Fibroblast of skin of left biceps (primary cell): ENCODE results near the gene SENP8.

Source experiments
- DNase-seq, 2 experiments: peaks; one replicate each; pipeline ENCODE4 v3.0.0-alpha.2; 2013; ENCODE audit warnings: low read depth in 2 of 2

SENP8 gene

DNA sequence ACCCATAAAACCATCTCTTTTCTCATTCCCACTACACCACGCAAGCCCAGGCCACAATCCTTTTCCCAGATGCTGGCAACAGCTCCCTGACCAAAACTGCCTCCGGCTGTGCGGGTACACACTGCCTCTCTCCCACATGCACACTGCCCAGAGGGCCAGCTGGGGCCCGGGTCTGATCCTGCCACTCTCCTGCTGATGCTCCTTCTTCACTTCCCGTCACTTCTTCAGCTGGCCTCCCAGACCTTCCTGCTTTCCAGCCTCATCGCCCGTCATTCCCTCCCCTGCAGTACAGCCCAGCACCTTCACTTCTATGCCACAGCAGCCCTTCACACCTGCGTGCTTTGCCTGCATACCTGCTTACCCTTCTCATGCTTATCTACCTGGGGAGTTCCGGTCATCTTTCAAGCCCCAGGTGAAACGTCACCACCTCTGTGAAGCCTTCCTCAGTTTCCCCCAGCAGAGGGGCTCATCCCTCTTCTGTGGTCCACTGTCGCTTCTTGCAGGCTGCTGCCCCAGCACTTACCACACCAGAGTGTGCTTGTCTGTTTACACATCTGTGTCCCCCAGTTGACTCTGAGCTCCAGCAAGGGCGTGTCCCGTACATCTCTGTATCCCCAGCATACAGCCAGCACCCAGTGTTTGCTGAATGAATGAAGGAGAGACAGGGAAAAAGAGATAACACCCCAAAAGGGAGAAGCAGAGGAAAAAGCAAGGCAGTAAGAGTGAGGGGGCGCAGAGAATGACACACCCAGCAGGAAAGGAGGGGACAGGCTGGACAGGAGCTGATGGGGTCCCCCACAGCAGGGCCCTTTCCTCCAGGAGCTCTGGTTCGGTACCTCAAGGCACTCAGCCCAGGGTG lies 57.2 kb downstream of the SENP8 start:
- DNase-seq: no peak

DNA sequence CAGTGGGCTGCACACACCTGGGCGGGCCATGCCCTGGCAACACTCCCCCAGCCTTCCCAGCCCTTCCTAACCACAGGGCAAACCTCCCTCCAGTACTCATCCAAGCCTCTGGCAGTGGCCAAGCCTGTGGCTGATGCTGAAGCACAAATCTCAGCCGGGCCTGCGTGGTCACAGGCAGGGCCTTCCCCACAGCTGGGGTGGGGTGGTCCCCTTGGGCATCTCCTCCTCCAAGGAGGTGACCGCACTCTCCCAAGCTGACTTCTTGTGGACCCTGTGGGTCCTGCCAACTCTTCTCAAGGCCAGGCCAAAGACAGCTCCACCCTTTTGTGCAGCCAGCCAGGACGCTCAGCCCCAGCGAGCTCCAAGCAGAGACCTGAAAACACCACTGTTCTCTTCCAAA lies 58.0 kb downstream of the SENP8 start:
- DNase-seq: no peak

DNA sequence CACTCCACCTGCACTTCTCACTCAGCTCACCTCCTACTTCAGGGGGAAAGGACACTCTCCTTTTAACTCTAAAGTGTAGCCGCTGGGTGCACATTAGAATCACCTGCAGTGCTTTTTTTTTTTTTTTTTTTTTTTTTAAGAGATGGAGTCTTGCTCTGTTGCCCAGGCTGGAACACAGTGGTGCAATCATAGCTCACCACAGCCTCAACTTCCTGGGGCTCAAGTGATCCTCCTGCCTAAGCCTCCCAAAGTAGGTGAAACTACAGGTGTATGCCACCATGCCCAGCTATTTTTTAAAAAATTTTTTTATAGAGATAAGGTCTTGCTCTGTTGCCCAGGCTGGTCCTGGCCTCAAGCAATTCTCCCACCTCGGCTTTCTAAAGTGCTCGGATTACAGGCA lies 58.5 kb downstream of the SENP8 start:
- no peak for DNase-seq

DNA sequence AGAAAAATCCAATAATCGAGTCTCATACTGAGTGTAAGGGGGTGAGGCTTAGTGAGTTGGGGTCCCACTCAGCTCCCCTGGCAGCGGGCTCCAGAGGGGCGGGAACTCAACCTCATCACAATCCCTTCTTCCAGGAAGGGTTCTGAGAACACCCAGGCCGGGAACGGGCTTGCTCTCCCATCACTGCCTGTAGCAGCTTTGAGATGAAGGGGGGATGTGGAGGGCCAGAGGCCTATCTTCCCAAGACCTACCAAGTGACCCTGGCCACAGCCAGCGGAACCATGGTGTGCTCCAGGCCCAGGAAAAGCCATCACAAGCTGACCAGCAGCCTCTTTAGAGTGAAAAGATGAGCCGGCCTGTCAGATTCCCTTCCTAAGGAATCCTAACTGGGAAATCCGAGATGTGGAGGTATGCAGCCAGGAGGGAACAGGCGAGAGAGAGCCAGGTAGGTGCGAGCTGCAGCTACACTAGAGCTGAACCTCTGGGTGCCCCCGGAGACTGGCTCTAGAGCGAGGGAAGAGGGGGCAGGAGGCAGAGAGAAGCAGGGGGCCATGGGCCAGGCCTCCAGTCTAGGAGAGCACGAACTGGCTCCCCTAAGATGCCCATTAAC lies 60.9 kb downstream of the SENP8 start:
- no peak for DNase-seq

DNA sequence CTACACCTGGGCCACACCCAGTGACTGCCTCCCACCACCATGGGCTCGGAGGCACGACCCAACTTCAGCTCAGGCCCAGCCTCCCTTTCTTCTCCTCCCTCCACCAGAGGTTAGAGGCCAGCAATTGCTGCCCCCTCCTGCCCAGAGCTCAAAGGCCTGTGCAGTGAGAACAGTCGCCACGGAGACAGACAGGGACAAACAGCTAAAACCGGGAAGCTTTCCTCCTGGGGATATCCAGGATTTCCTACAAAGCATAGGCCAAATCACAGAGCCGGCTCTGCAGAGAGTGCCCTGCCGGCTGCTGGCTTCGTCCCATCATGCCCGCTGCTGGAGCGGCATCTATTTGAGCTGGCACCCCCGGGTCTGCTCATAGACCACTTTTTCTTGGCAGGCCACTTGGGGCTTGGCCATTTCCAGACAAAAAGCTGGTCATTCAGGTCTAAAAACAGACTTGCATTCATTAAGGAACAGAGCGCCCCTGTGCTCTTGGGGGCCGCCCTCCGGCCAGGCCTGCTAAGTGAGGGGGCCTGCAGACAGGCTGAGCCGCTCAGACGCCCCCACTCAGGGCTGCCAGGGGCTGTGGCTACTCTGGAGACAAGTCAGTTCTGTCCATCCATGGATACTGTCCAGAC lies 61.9 kb downstream of the SENP8 start:
- DNase-seq: no peak

DNA sequence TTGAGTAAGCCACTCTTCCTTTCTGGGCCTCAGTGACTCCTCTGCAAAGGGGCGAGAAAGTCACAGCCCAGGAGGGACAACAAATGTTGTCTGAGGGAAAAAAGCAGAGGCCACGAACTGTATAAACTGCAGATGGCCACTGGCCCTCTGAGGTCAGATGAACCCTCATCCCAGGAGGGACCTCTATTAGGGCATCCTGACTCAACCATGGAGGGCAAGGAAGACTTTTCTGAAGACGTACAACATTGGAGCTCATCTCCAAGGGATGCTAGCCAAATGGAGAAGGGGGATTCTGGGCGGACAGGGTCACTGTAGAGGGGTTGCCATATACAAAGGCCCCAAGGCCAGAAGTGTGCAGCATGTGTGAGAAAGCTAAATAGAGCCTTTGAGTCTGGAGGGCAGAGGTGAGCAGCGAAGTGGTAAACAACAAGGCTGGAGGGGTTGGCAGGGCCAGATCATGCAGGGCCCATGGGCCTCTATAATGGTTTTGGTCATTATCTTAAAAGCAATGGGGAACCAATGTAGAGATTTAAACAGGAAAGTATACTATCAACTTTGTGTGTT lies 62.6 kb downstream of the SENP8 start:
- DNase-seq: no peak

DNA sequence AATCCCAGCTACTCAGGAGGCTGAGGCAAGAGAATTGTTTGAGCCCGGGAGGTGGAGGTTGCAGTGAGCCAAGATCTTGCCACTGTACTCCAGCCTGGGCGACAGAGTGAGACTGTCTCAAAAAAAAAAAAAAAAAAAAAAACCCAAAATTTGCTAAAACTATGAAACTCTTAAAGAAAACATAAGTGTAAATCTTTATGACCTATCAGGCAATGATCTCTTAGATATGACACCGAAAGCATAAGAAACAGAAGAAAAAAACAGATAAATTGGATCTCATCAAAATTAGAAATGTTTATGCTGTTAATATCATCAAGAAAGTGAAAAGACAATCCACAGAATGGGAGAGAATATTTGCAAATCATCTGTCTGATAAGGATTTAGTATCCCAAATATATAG lies 64.0 kb downstream of the SENP8 start:
- no peak for DNase-seq

DNA sequence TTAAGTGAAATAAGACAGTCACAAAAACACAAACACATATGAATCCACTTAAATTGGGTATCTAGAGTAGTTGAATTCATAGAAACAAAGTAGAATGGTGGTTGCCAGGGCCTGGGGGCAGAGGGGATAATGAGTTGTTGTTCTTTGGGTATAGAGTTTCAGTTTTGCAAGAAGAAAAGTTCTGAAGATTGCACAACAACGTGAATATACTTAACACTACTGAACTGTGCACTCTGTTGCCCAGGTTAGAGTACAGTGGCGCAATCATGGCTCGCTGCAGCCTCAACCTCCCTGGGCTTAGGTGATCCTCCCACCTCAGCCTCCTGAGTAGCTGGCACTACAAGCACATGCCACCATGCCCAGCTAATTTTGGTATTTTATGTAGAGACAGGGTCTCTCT lies 64.5 kb downstream of the SENP8 start:
- DNase-seq: no peak

DNA sequence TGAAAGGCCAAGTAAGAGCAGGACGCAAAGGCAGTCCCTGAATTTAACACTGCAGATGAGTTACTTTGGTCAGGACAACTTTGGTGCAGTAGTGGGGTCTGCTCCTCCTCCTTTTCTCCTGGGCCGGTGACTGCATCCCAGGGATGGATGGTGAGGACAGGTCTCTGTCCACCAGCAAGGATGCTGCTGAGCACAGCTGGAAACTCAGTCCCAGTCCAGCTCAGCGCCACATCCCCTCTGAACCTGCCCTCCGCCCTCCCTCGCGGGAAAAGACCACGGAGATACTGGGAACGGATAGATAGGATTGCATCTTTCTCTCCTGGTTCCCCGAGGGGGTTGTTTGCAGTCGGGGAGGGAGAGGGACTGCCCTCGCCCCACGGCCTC lies 65.6 kb downstream of the SENP8 start:
- DNase-seq: no peak

DNA sequence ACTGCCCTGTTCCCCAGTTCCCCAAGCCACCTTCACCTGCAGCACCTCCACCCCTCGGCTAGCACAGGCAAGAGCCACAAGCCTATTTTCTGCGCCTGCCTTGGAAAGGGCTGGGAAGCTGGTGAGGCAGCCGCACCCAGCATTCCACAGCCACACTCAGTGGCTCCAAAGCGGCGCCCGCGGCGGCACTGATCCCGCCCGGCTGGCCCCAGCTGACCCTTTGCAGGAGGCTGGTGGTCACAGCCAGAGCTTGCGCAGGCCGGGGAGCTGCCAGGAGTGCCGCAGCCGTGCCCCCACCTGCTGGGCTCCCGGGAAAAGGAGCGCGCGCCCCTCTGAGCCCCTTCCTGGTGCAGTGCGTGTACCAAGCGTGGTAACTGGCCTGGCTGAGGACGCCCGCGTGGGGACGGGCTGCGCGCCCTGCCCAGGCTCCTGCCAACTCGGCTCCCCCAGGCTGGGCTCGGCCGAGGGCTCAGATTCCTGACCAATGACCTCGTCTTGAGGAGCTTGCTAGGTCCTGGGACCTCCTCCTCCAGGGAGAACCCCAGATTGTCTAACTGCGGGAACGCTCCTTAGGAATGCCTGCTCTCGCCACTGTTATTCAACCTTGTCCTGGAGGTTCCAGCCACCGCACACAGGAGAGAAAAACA lies 66.1 kb downstream of the SENP8 start:
- no peak for DNase-seq

DNA sequence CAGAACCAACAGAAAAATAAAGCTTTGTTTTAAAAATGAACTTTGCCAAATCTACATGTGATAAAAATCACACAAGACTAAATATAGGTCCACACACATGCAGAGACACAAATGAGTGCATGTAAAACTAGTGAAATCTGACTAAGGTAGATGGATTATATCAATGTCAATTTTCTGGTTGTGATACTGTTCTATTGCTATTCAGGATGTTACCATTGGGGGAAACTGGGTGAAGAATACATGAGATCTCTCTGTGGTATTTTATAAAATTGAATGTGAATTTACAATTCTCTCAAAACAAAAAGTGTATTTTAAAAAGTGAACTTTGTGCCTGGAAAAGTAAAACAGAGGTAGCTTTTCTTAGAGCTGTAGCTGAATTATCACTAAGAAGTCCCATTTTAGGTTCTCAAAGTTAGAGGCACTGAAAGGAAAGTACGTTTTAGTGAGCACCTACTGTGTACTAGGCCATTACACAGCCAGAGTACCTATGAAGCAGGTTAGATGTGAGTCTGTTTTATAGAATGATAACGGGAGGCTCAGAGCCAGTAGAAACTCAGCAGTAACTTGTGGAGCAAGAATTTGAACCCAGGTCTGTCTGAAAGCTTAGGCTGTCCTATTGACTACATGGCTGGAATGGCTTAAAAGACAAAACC lies 71.2 kb downstream of the SENP8 start:
- no peak for DNase-seq

DNA sequence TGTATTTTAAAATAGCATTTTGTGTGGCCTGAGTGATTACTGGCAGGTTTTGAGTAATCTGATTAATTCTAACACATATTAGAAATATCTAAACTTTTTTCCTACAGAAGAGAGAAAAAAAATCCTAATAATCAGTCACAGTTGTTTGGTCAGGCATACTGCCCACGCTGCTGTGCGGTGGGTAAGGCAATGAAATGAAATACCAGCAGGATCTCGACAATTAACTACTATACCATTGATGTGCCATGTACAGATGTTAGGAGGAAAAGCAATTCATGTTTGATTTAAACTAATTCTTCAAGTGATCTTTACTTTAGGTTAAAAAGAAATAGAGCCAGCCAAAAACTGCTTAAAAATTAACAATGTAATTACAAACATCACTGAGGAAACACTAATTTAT lies 74.2 kb downstream of the SENP8 start:
- no peak for DNase-seq
